Left ventricle myocardium superior (tissue), 1 donor: ENCODE measurements around the gene METTL17. TPM values are rescaled to one million over a fixed set of nuclear protein-coding genes. Genes with fewer than 3 reads are reported as not detected.
A peak's percentile ranks its signal among the peaks of the same experiment; 100 is the strongest.

Experiments
- ATAC-seq: fragments of 200-7000 bp; cut with Tn5 transposase; one replicate; pipeline ENCODE4 v1.9.1; 2020; ENCODE audit warnings: mild to moderate bottlenecking, moderate library complexity
- DNase-seq: peaks from one replicate; pipeline ENCODE4 v3.0.0-alpha.2; 2020
- intact Hi-C: fragments of 100-400 bp; cut with micrococcal nuclease; formaldehyde crosslinking; loops from one replicate; pipeline ENCODE4 v1.11.0; 2022
- total RNA-seq: library from RNA; stranded (reverse); fragmentation: NEBNext Ultra II Directional; extraction: Animal tissue kit (Norgen Biotek cat#: 25700); gene quantifications from one replicate; pipeline ENCODE4 v1.2.1, GENCODE V29; 2021
- donor health status: DM: no; HTN: yes; CAD: no; lungs with severe emphysema.

METTL17 gene
- total RNA-seq, 1 donor from 2014 or later, result 44.4 TPM

- intact Hi-C loops, result loop anchor here (10.0 kb wide), 1 partner anchor 55 kb away; the partner anchor contains the start of gene ARHGEF40
- ATAC-seq, result no peak
- DNase-seq, result no peak
Observed at GRCh38 chr14:21019366-21019765, 29.6 kb downstream of the METTL17 start.

GRCh38 chr14:21020977-21021545 is 31.3 kb downstream of the METTL17 start:
- no peak for DNase-seq
- intact Hi-C loops, result no loop called here
- ATAC-seq, result no peak

- intact Hi-C loops, result no loop called here
- no peak for ATAC-seq
- DNase-seq, result no peak
Observed at GRCh38 chr14:21022686-21023085, 32.9 kb downstream of the METTL17 start.

GRCh38 chr14:21023174-21023573 is 33.4 kb downstream of the METTL17 start:
- no peak for ATAC-seq

GRCh38 chr14:21023817-21024584 is 34.2 kb downstream of the METTL17 start:
- intact Hi-C loops, result no loop called here
- DNase-seq, result peak; percentile 40

More at GRCh38 chr14:21023174-21023573, 33.4 kb downstream of the METTL17 start:
- peak; percentile 57 for DNase-seq
- intact Hi-C loops, result no loop called here

GRCh38 chr14:21024585-21025370 is 35.0 kb downstream of the METTL17 start, which contains the start of gene NDRG2:
Gene NDRG2, minus strand, starts transcription at chr14:21025061. Its CDS starts 1,746 bp downstream, at chr14:21023315.
- intact Hi-C loops, result no loop called here
- peak; percentile 88 for ATAC-seq
- DNase-seq, result peak; percentile 94

More at GRCh38 chr14:21023817-21024584, 34.2 kb downstream of the METTL17 start:
- ATAC-seq, result peak; percentile 15

GRCh38 chr14:21025371-21026273 is 35.8 kb downstream of the METTL17 start:
- peak; percentile 93 for DNase-seq
- ATAC-seq, result peak; percentile 76
- intact Hi-C loops, result no loop called here

- intact Hi-C loops, result no loop called here
- ATAC-seq (no peak), DNase-seq (peak; percentile 43)
Observed at GRCh38 chr14:21026274-21026987, 36.7 kb downstream of the METTL17 start.

- DNase-seq (peak; percentile 34), ATAC-seq (no peak)
- intact Hi-C loops, result no loop called here
Observed at GRCh38 chr14:21026988-21027315, 37.2 kb downstream of the METTL17 start.

- ATAC-seq, result no peak
- DNase-seq, result no peak
- intact Hi-C loops, result no loop called here
Observed at GRCh38 chr14:21029917-21030316, 40.1 kb downstream of the METTL17 start, which contains the start of gene TPPP2. Gene TPPP2, plus strand, starts transcription at chr14:21030217. Its CDS starts 365 bp downstream, at chr14:21030582.

GRCh38 chr14:21030531-21030930 is 40.8 kb downstream of the METTL17 start:
- ATAC-seq (no peak), DNase-seq (no peak)
- intact Hi-C loops, result no loop called here

GRCh38 chr14:21032326-21033132 is 42.7 kb downstream of the METTL17 start:
- DNase-seq (no peak), ATAC-seq (no peak)
- intact Hi-C loops, result no loop called here

- no peak for DNase-seq
- intact Hi-C loops, result no loop called here
- no peak for ATAC-seq
Observed at GRCh38 chr14:21033133-21033698, 43.4 kb downstream of the METTL17 start.

GRCh38 chr14:21034707-21035106 is 44.9 kb downstream of the METTL17 start, which contains the start of gene RNASE13:
Gene RNASE13, minus strand, starts transcription at chr14:21034807. Its CDS starts 519 bp downstream, at chr14:21034288.
- ATAC-seq (no peak), DNase-seq (no peak)
- intact Hi-C loops, result no loop called here

GRCh38 chr14:21036751-21037150 is 47.0 kb downstream of the METTL17 start:
- intact Hi-C loops, result no loop called here
- DNase-seq (no peak), ATAC-seq (no peak)

GRCh38 chr14:21037156-21037555 is 47.4 kb downstream of the METTL17 start:
- intact Hi-C loops, result no loop called here
- ATAC-seq (no peak), DNase-seq (no peak)
